Lower leg skin (tissue), 3 donors: ENCODE measurements around the gene SNX9.

Experiments used
- CTCF ChIP-seq, 3 donors: fragments of 450-650 bp; IDR thresholded peaks; one replicate each; pipeline ENCODE4 v1.5.1; 2016; ENCODE audit warnings: antibody characterized with exemption in 3 of 3, mild to moderate bottlenecking in 3 of 3, moderate library complexity in 2 of 3
- POLR2A ChIP-seq, 2 donors: fragments of 450-650 bp; IDR thresholded peaks; one replicate each; pipeline ENCODE4 v1.6.1; 2016 to 2017; ENCODE audit warnings: antibody characterized with exemption in 2 of 2, mild to moderate bottlenecking in 1 of 2, moderate library complexity in 1 of 2

GRCh38 chr6:157853018-157853805 lies 30.2 kb downstream of the SNX9 start:
- TF ChIP-seq POLR2A (IDR thresholded peaks at IDR 0.05) (no peak), CTCF (IDR thresholded peaks at IDR 0.05) (no peak)
